HepG2 (cell line): ENCODE measurements around the gene SLU7. TPM values are rescaled to one million over a fixed set of nuclear protein-coding genes. Genes with fewer than 3 reads are reported as not detected.

Experiments
- DMTF1 ChIP-seq: sonication (generic); formaldehyde crosslinking; IDR thresholded peaks from 2 replicates; pipeline ENCODE4 v1.4.0; 2020; ENCODE audit warnings: mild to moderate bottlenecking, missing genetic modification reagents
- FOXO4 ChIP-seq: sonication (generic); formaldehyde crosslinking; conservative IDR thresholded peaks from 2 replicates; pipeline ENCODE4 v1.8.1; 2023; ENCODE audit warnings: missing genetic modification reagents
- GATAD1 ChIP-seq: IDR thresholded peaks from 2 replicates; pipeline ENCODE4 v1.6.1; 2016; ENCODE audit warnings: missing genetic modification reagents, missing compliant biosample characterization
- HNF1B ChIP-seq: sonication (generic); formaldehyde crosslinking; IDR thresholded peaks from 2 replicates; pipeline ENCODE4 v1.5.1; 2020; ENCODE audit warnings: mild to moderate bottlenecking, moderate library complexity, missing genetic modification reagents
- HNF4G ChIP-seq, 2 experiments: sonication (generic) in 1 of 2; formaldehyde crosslinking in 1 of 2; IDR thresholded peaks; 2 replicates each; pipeline versions ENCODE4 v1.4.0 to v1.6.1; 2011 to 2020; ENCODE audit warnings: borderline replicate concordance in 2 of 2, low read depth in 2 of 2, mild to moderate bottlenecking in 2 of 2, low read length in 1 of 2, missing genetic modification reagents in 1 of 2, moderate library complexity in 1 of 2
- IKZF4 ChIP-seq: sonication (generic); formaldehyde crosslinking; IDR thresholded peaks from 2 replicates; pipeline ENCODE4 v1.5.1; 2020; ENCODE audit warnings: borderline replicate concordance, mild to moderate bottlenecking, low read depth, missing genetic modification reagents; ENCODE audit errors: not compliant biosample characterization
- MZF1 ChIP-seq: sonication (generic); formaldehyde crosslinking; IDR thresholded peaks from 2 replicates; pipeline ENCODE4 v1.8.1; 2023; ENCODE audit warnings: mild to moderate bottlenecking, missing genetic modification reagents, borderline replicate concordance
- NFKB2 ChIP-seq: sonication (generic); formaldehyde crosslinking; IDR thresholded peaks from 2 replicates; pipeline ENCODE4 v1.4.0; 2020; ENCODE audit warnings: missing genetic modification reagents, borderline replicate concordance
- NONO ChIP-seq, 2 experiments: fragments of 450-650 bp in 1 of 2; sonication (generic) in 1 of 2; formaldehyde crosslinking in 1 of 2; IDR thresholded peaks in 1 of 2; conservative IDR thresholded peaks in 1 of 2; 2 replicates each; pipeline versions ENCODE4 v1.6.1 to v1.8.0; 2017 to 2022; ENCODE audit warnings: mild to moderate bottlenecking in 1 of 2, missing genetic modification reagents in 1 of 2, moderate library complexity in 1 of 2
- PHF5A ChIP-seq: IDR thresholded peaks from one replicate; pipeline ENCODE4 v1.6.1; 2018; ENCODE audit warnings: low read depth, missing genetic modification reagents; ENCODE audit not compliant: unreplicated experiment
- POLR2A ChIP-seq, 2 experiments: IDR thresholded peaks; 2 replicates each; pipeline ENCODE4 v1.6.1; 2011; ENCODE audit warnings: low read depth in 2 of 2, low read length in 2 of 2, mild to moderate bottlenecking in 1 of 2, moderate library complexity in 1 of 2; ENCODE audit not compliant: insufficient read depth in 1 of 2
- TAF15 ChIP-seq: fragments of 200-400 bp; formaldehyde crosslinking; IDR thresholded peaks from one replicate; pipeline ENCODE4 v1.6.1; 2018; ENCODE audit warnings: mild to moderate bottlenecking, low read depth, low read length; ENCODE audit not compliant: poor library complexity, severe bottlenecking
- TEAD2 ChIP-seq: sonication (generic); formaldehyde crosslinking; IDR thresholded peaks from 2 replicates; pipeline ENCODE4 v1.9.0; 2021; ENCODE audit warnings: missing genetic modification reagents
- THAP8 ChIP-seq: sonication (generic); formaldehyde crosslinking; IDR thresholded peaks from 2 replicates; pipeline ENCODE4 v1.5.1; 2020; ENCODE audit warnings: missing genetic modification reagents, mild to moderate bottlenecking, borderline replicate concordance
- USF2 ChIP-seq, 2 experiments: sonication (generic) in 1 of 2; formaldehyde crosslinking in 1 of 2; IDR thresholded peaks; 2 replicates each; pipeline versions ENCODE4 v1.5.1 to v1.6.1; 2011 to 2020; ENCODE audit warnings: borderline replicate concordance in 1 of 2, low read depth in 1 of 2, low read length in 1 of 2, mild to moderate bottlenecking in 1 of 2, missing genetic modification reagents in 1 of 2, moderate library complexity in 1 of 2
- ZKSCAN8 ChIP-seq: IDR thresholded peaks from 2 replicates; pipeline ENCODE4 v1.6.1; 2016; ENCODE audit warnings: borderline replicate concordance, missing genetic modification reagents, missing compliant biosample characterization
- ZNF337 ChIP-seq: sonication (generic); formaldehyde crosslinking; IDR thresholded peaks from 2 replicates; pipeline ENCODE4 v1.5.1; 2020; ENCODE audit warnings: missing genetic modification reagents, low read depth, mild to moderate bottlenecking, borderline replicate concordance
- ZNF484 ChIP-seq: sonication (generic); formaldehyde crosslinking; IDR thresholded peaks from 2 replicates; pipeline ENCODE4 v1.5.1; 2020; ENCODE audit warnings: mild to moderate bottlenecking, low read depth, missing genetic modification reagents, borderline replicate concordance
- ZNF720 ChIP-seq: sonication (generic); formaldehyde crosslinking; IDR thresholded peaks from 2 replicates; pipeline ENCODE4 v1.4.0; 2020; ENCODE audit warnings: missing genetic modification reagents
- ZSCAN25 ChIP-seq: sonication (generic); formaldehyde crosslinking; IDR thresholded peaks from 2 replicates; pipeline ENCODE4 v1.8.0; 2022; ENCODE audit warnings: mild to moderate bottlenecking, missing genetic modification reagents
- polyA plus RNA-seq, 8 experiments: library from polyadenylated mRNA; depleted of rRNA in 3 of 8; stranded (reverse) in 7 of 8; unstranded in 1 of 8; fragments of >200 nt; fragmentation: Illumina TruSeq in 4 of 8; extraction: Trizol in 4 of 8; gene quantifications; 2 replicates each; pipeline versions ENCODE4 v1.2.1 to v1.2.3, GENCODE V29; 2011 to 2016; ENCODE audit warnings: low read depth in 4 of 8, missing spikeins in 1 of 8, mixed read lengths in 1 of 8; ENCODE audit not compliant: insufficient read depth in 1 of 8
- total RNA-seq, 5 experiments: library from RNA; depleted of rRNA; stranded (reverse); fragments of >200 nt; fragmentation: Illumina TruSeq; extraction: Trizol; gene quantifications; 2 replicates each; pipeline ENCODE4 v1.2.3, GENCODE V29; 2016; ENCODE audit warnings: low read depth in 1 of 5

The SLU7 gene
- total and polyA plus RNA-seq, 2 of the 13 experiments (the other 11 are each of a cell fraction or from before 2014, with no cell fraction given): 24.0 to 39.2 TPM

GRCh38 chr5:160439205-160439600 is 20.3 kb upstream of the SLU7 start (continued):
- no peak for TF ChIP-seq DMTF1 (CRISPR knock-in tag)
- no peak for TF ChIP-seq POLR2A (IDR thresholded peaks at IDR 0.05; ENCODE audit: insufficient read depth in 1 of 2, low read depth in 2 of 2, low read length in 2 of 2)
- TF ChIP-seq ZNF337 (CRISPR knock-in tag): no peak
- TF ChIP-seq TEAD2: no peak
- TF ChIP-seq THAP8 (CRISPR knock-in tag): no peak
- no peak for TF ChIP-seq USF2 (IDR thresholded peaks at IDR 0.05; ENCODE audit: low read depth, low read length)
- TF ChIP-seq USF2 (CRISPR knock-in tag; IDR thresholded peaks at IDR 0.05; ENCODE audit: borderline replicate concordance): no peak
- TF ChIP-seq GATAD1 (CRISPR knock-in tag): no peak
- TF ChIP-seq ZNF484: no peak
- TF ChIP-seq HNF1B (CRISPR knock-in tag): 0 out of 2 replicates have a peak, but pooled peaks have one; percentile 34
- TF ChIP-seq PHF5A: no peak
- TF ChIP-seq HNF4G (IDR thresholded peaks at IDR 0.05; ENCODE audit: borderline replicate concordance, low read depth, low read length): peak; percentile 30; the same call in 1 of the 2 replicates
- no peak for TF ChIP-seq HNF4G (CRISPR knock-in tag; IDR thresholded peaks at IDR 0.05; ENCODE audit: borderline replicate concordance, low read depth)
- no peak for TF ChIP-seq TAF15
- no peak for TF ChIP-seq IKZF4
- peak; percentile 44; the same call in 1 of the 2 replicates for TF ChIP-seq NFKB2 (CRISPR knock-in tag)
- no peak for TF ChIP-seq FOXO4 (CRISPR knock-in tag)
- no peak for TF ChIP-seq ZNF720 (CRISPR knock-in tag)
- peak; percentile 54; the same call in 1 of the 2 replicates for TF ChIP-seq ZSCAN25 (CRISPR knock-in tag)
- no peak for TF ChIP-seq MZF1 (CRISPR knock-in tag)
- no peak for TF ChIP-seq NONO (IDR thresholded peaks at IDR 0.05)
- TF ChIP-seq NONO (CRISPR knock-in tag; conservative IDR thresholded peaks at IDR 0.05): no peak
- TF ChIP-seq ZKSCAN8 (CRISPR knock-in tag): no peak
